ENCODE measurements around the gene UBAP2. TPM values are rescaled to one million over a fixed set of nuclear protein-coding genes. Genes with fewer than 3 reads are reported as not detected.
A peak's percentile ranks its signal among the peaks of the same experiment; 100 is the strongest.

The UBAP2 gene
- total RNA-seq, 2 experiments from 2014 or later: 24.7 to 26.5 TPM

GRCh38 chr9:33919276-33919897 lies 129.3 kb downstream of the UBAP2 start:
- H3K36me3 Mint-ChIP-seq (ENCODE audit: low read depth): peaks cover 98% of the 10 kb centered on the region

GRCh38 chr9:33917036-33917435 lies 131.7 kb downstream of the UBAP2 start:
- no peak for DNase-seq
- H3K27me3 Mint-ChIP-seq: no peaks in the 10 kb centered on the region
- peak overlapping the region; percentile 32 for H3K27ac Mint-ChIP-seq
- H3K4me3 Mint-ChIP-seq: no peak overlapping the region
- no peak for TF ChIP-seq CTCF (IDR thresholded peaks at IDR 0.05)
- Histone ChIP-seq H3K4me3 (ENCODE audit: low read length) (no peak overlapping the region), H3K27me3 (ENCODE audit: control insufficient read depth in 1 of 2, insufficient read depth in 2 of 2, low read length in 2 of 2) (no peaks in the 10 kb centered on the region), H3K36me3 (ENCODE audit: insufficient read depth, low read length) (peaks cover 69% of the 10 kb centered on the region), H3K27ac (ENCODE audit: low read depth in 1 of 2, low read length in 2 of 2) (no peak overlapping the region), H3K4me1 (ENCODE audit: insufficient read depth, low read length) (no peaks in the 10 kb centered on the region), H3K9me3 (ENCODE audit: control insufficient read depth in 1 of 2, insufficient read depth in 1 of 2, low read length in 2 of 2) (no peaks in the 10 kb centered on the region)
- intact Hi-C loops (cut with DNase I, micrococcal nuclease): no loop called here
- ChIA-PET CTCF (interaction anchor here (0.7 kb wide), 1 partner anchor 415 kb away, joined by 4 read pairs; no protein-coding TSS in a partner anchor), POLR2A (no interaction called here)
- peaks cover 90% of the 10 kb centered on the region for H3K36me3 Mint-ChIP-seq (ENCODE audit: low read depth)
- no peaks in the 10 kb centered on the region for H3K9me3 Mint-ChIP-seq
- H3K4me1 Mint-ChIP-seq (ENCODE audit: low read depth): no peaks in the 10 kb centered on the region
- ATAC-seq (ENCODE audit: poor library complexity): no peak

More at GRCh38 chr9:33919276-33919897, 129.3 kb downstream of the UBAP2 start:
- Histone ChIP-seq H3K27me3 (ENCODE audit: control insufficient read depth in 1 of 2, insufficient read depth in 2 of 2, low read length in 2 of 2) (no peaks in the 10 kb centered on the region), H3K9me3 (ENCODE audit: control insufficient read depth in 1 of 2, insufficient read depth in 1 of 2, low read length in 2 of 2) (no peaks in the 10 kb centered on the region), H3K4me3 (ENCODE audit: low read length) (no peak overlapping the region), H3K27ac (ENCODE audit: low read depth in 1 of 2, low read length in 2 of 2) (no peak overlapping the region), H3K4me1 (ENCODE audit: insufficient read depth, low read length) (no peaks in the 10 kb centered on the region), H3K36me3 (ENCODE audit: insufficient read depth, low read length) (peaks cover 78% of the 10 kb centered on the region)
- ChIA-PET CTCF (interaction anchor here (0.6 kb wide), 1 partner anchor 846 kb away, joined by 3 read pairs; no protein-coding TSS in a partner anchor), POLR2A (no interaction called here)
- no peaks in the 10 kb centered on the region for H3K27me3 Mint-ChIP-seq
- ATAC-seq (ENCODE audit: poor library complexity) (no peak), DNase-seq (no peak)
- H3K27ac Mint-ChIP-seq: peak overlapping the region; percentile 62
- H3K9me3 Mint-ChIP-seq: no peaks in the 10 kb centered on the region
- TF ChIP-seq CTCF (IDR thresholded peaks at IDR 0.05): no peak
- no peaks in the 10 kb centered on the region for H3K4me1 Mint-ChIP-seq (ENCODE audit: low read depth)
- intact Hi-C loops (cut with DNase I, micrococcal nuclease): no loop called here
- H3K4me3 Mint-ChIP-seq: no peak overlapping the region

- intact Hi-C loops (cut with DNase I, micrococcal nuclease): no loop called here
- Histone ChIP-seq H3K4me3 (ENCODE audit: low read length) (no peak overlapping the region), H3K9me3 (ENCODE audit: control insufficient read depth in 1 of 2, insufficient read depth in 1 of 2, low read length in 2 of 2) (no peaks in the 10 kb centered on the region), H3K27ac (ENCODE audit: low read depth in 1 of 2, low read length in 2 of 2) (no peak overlapping the region), H3K36me3 (ENCODE audit: insufficient read depth, low read length) (peaks cover 60% of the 10 kb centered on the region), H3K27me3 (ENCODE audit: control insufficient read depth in 1 of 2, insufficient read depth in 2 of 2, low read length in 2 of 2) (no peaks in the 10 kb centered on the region), H3K4me1 (ENCODE audit: insufficient read depth, low read length) (no peaks in the 10 kb centered on the region)
- ChIA-PET CTCF (interaction anchor here (0.7 kb wide), 1 partner anchor 459 kb away, joined by 3 read pairs; no protein-coding TSS in a partner anchor), POLR2A (interaction anchor here (0.6 kb wide), 1 partner anchor 502 kb away, joined by 4 read pairs; no protein-coding TSS in a partner anchor)
- Mint-ChIP-seq H3K36me3 (ENCODE audit: low read depth) (peaks cover 76% of the 10 kb centered on the region), H3K27me3 (no peaks in the 10 kb centered on the region), H3K4me3 (no peak overlapping the region), H3K27ac (peak overlapping the region; percentile 32), H3K9me3 (no peaks in the 10 kb centered on the region), H3K4me1 (ENCODE audit: low read depth) (no peaks in the 10 kb centered on the region)
- DNase-seq (no peak), ATAC-seq (ENCODE audit: poor library complexity) (no peak)
- no peak for TF ChIP-seq CTCF (IDR thresholded peaks at IDR 0.05)
Measured at GRCh38 chr9:33914887-33915628, 133.6 kb downstream of the UBAP2 start.
